H1 (cell line): ENCODE results near the gene ARHGEF28. TPM values are rescaled to one million over a fixed set of nuclear protein-coding genes. Genes with fewer than 3 reads are reported as not detected.

Experiments
- CTCF ChIP-seq, 3 experiments: IDR thresholded peaks; 1 replicate in 2 of 3; 2 replicates in 1 of 3; pipeline versions ENCODE4 v1.5.1 to v1.6.1; 2011; ENCODE audit warnings: low read length in 3 of 3, mild to moderate bottlenecking in 3 of 3, inconsistent platforms in 2 of 3, low read depth in 1 of 3, moderate library complexity in 1 of 3; ENCODE audit not compliant: insufficient read depth in 1 of 3; ENCODE audit errors: control extremely low read depth in 1 of 3
- KDM1A ChIP-seq: fragments of 200-600, 300-600 bp; sonication (generic); IDR thresholded peaks from 2 replicates; pipeline ENCODE4 v1.7.1; 2016; ENCODE audit warnings: mild to moderate bottlenecking, low read length, borderline replicate concordance
- KDM4A ChIP-seq: IDR thresholded peaks from one replicate; pipeline ENCODE4 v1.7.1; 2012; ENCODE audit warnings: low read depth, mild to moderate bottlenecking, moderate library complexity, low read length, inconsistent platforms; ENCODE audit not compliant: severe bottlenecking
- MAX ChIP-seq: IDR thresholded peaks from 2 replicates; pipeline ENCODE4 v1.6.1; 2012; ENCODE audit warnings: inconsistent platforms
- NANOG ChIP-seq: IDR thresholded peaks from 2 replicates; pipeline ENCODE4 v1.6.1; 2011; ENCODE audit warnings: low read length, low read depth, mild to moderate bottlenecking, inconsistent platforms; ENCODE audit not compliant: insufficient read depth, poor library complexity, severe bottlenecking
- polyA plus RNA-seq, 7 experiments: library from polyadenylated mRNA; depleted of rRNA in 3 of 7; stranded (reverse) in 5 of 7; unstranded in 2 of 7; fragments of >200 nt in 5 of 7; fragments of 200-250 nt in 2 of 7; gene quantifications; 1 replicate in 5 of 7; 2 replicates in 1 of 7; 4 replicates in 1 of 7; pipeline versions ENCODE4 v1.2.1 to v1.2.3, GENCODE V29; 2011 to 2013; ENCODE audit warnings: missing spikeins in 2 of 7, mixed read lengths in 2 of 7
- total RNA-seq: library from RNA; stranded (reverse); fragmentation: NEBNext Ultra II Directional; extraction: Animal tissue kit (Norgen Biotek cat#: 25700); gene quantifications from 2 replicates; pipeline ENCODE4 v1.2.1, GENCODE V29; 2021
- TF ChIP-seq, protein P1 (sequence below): fragments of 300-600 bp; sonication (generic); IDR thresholded peaks from 2 replicates; pipeline ENCODE4 v1.7.1; 2012; ENCODE audit warnings: low read length, moderate library complexity, mild to moderate bottlenecking, inconsistent platforms; ENCODE audit not compliant: insufficient replicate concordance

ARHGEF28 gene
- total and polyA plus RNA-seq, 2 of the 8 experiments (the other 6 are each of a cell fraction or from before 2014, with no cell fraction given): 0.33 to 1.0 TPM

DNA sequence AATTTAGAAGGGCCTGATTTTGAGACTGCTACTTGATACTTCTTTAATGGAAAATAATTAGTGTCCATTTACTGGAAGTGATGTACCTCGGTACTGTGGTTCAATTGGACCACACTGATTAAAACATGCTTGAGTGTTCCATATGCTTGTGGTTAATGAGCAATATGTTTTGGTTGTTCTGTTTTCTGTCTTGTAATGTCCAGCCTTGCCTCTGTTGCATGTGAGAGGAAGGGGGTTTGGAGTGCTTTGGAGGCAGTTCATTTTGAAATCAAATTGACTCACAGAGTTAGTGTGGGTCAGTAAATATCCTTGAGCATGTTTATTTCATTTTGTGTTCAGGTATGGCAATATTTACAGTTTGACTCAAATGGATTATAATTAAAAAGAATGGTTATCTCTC is 334.4 kb downstream of the ARHGEF28 start (continued):
- TF ChIP-seq KDM4A (no peak), MAX (no peak), CTCF (IDR thresholded peaks at IDR 0.05; ENCODE audit: control extremely low read depth in 1 of 3, insufficient read depth in 1 of 3, low read depth in 1 of 3, low read length in 3 of 3) (no peak), KDM1A (no peak), NANOG (no peak)
- TF ChIP-seq, protein P1, sequence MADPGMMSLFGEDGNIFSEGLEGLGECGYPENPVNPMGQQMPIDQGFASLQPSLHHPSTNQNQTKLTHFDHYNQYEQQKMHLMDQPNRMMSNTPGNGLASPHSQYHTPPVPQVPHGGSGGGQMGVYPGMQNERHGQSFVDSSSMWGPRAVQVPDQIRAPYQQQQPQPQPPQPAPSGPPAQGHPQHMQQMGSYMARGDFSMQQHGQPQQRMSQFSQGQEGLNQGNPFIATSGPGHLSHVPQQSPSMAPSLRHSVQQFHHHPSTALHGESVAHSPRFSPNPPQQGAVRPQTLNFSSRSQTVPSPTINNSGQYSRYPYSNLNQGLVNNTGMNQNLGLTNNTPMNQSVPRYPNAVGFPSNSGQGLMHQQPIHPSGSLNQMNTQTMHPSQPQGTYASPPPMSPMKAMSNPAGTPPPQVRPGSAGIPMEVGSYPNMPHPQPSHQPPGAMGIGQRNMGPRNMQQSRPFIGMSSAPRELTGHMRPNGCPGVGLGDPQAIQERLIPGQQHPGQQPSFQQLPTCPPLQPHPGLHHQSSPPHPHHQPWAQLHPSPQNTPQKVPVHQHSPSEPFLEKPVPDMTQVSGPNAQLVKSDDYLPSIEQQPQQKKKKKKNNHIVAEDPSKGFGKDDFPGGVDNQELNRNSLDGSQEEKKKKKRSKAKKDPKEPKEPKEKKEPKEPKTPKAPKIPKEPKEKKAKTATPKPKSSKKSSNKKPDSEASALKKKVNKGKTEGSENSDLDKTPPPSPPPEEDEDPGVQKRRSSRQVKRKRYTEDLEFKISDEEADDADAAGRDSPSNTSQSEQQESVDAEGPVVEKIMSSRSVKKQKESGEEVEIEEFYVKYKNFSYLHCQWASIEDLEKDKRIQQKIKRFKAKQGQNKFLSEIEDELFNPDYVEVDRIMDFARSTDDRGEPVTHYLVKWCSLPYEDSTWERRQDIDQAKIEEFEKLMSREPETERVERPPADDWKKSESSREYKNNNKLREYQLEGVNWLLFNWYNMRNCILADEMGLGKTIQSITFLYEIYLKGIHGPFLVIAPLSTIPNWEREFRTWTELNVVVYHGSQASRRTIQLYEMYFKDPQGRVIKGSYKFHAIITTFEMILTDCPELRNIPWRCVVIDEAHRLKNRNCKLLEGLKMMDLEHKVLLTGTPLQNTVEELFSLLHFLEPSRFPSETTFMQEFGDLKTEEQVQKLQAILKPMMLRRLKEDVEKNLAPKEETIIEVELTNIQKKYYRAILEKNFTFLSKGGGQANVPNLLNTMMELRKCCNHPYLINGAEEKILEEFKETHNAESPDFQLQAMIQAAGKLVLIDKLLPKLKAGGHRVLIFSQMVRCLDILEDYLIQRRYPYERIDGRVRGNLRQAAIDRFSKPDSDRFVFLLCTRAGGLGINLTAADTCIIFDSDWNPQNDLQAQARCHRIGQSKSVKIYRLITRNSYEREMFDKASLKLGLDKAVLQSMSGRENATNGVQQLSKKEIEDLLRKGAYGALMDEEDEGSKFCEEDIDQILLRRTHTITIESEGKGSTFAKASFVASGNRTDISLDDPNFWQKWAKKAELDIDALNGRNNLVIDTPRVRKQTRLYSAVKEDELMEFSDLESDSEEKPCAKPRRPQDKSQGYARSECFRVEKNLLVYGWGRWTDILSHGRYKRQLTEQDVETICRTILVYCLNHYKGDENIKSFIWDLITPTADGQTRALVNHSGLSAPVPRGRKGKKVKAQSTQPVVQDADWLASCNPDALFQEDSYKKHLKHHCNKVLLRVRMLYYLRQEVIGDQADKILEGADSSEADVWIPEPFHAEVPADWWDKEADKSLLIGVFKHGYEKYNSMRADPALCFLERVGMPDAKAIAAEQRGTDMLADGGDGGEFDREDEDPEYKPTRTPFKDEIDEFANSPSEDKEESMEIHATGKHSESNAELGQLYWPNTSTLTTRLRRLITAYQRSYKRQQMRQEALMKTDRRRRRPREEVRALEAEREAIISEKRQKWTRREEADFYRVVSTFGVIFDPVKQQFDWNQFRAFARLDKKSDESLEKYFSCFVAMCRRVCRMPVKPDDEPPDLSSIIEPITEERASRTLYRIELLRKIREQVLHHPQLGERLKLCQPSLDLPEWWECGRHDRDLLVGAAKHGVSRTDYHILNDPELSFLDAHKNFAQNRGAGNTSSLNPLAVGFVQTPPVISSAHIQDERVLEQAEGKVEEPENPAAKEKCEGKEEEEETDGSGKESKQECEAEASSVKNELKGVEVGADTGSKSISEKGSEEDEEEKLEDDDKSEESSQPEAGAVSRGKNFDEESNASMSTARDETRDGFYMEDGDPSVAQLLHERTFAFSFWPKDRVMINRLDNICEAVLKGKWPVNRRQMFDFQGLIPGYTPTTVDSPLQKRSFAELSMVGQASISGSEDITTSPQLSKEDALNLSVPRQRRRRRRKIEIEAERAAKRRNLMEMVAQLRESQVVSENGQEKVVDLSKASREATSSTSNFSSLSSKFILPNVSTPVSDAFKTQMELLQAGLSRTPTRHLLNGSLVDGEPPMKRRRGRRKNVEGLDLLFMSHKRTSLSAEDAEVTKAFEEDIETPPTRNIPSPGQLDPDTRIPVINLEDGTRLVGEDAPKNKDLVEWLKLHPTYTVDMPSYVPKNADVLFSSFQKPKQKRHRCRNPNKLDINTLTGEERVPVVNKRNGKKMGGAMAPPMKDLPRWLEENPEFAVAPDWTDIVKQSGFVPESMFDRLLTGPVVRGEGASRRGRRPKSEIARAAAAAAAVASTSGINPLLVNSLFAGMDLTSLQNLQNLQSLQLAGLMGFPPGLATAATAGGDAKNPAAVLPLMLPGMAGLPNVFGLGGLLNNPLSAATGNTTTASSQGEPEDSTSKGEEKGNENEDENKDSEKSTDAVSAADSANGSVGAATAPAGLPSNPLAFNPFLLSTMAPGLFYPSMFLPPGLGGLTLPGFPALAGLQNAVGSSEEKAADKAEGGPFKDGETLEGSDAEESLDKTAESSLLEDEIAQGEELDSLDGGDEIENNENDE: no peak
- TF ChIP-seq, all 59 proteins: peak for 0
